ENCODE data around the gene NFKBIB. TPM values are rescaled to one million over a fixed set of nuclear protein-coding genes. Genes with fewer than 3 reads are reported as not detected.
A peak's percentile ranks its signal among the peaks of the same experiment; 100 is the strongest.

Gene NFKBIB
- total and polyA plus RNA-seq, 8 donors: 5.1 to 34.2 (median 7.0) TPM

DNA sequence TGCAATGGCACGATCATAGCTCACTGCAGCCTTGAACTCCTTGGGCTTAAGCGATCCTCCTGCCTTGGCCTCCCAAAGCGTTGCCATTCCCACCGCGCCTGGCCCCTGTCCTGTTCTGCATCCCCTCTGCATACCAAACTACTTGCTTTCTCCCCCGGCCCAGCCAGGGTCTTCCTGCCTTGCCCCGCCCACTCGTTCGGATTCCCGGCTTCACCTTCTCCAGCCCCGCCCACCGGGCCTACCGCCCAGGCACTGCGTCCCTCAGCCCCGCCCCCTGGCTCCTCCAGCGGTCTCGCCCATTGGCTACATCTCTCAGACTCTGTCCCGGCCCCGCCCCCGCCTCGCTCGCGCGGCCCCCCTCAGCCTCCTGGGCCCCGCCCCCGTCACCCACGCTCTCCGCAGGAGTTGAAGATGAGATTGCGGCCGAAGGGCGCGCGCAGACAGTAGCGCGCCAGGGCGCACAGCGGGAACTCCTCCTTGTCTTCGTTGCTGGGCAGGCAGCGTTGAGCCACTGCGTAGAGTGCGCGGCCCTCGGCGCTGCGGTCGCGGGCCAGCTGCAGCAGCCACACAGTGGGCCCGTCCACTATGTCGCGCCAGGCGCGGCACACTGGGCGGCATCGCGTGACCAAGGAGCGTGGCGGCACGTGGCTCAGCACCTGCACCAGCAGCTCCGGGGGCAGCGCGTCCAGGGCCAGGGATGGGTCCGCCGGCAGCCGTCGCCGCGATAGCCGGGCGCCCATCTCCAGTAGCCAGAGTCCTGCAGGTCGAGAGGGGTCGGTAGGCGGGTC, 50.0 kb downstream of the NFKBIB start:
- Histone ChIP-seq H3K36me3 (no peaks in the 10 kb centered on the region), H3K9me3 (no peaks in the 10 kb centered on the region), H3K4me1 (peaks cover 6 to 13% of the 10 kb centered on the region in 2 donors), H3K4me3 (peak overlapping the region; percentile 8 to 28), H3K27ac (no peak overlapping the region), H3K27me3 (peaks cover 0 to 20% of the 10 kb centered on the region in 2 donors)
- peak in 3 of 4 donors; percentile 79 to 92 (median 87) for DNase-seq
- TF ChIP-seq, protein P1, sequence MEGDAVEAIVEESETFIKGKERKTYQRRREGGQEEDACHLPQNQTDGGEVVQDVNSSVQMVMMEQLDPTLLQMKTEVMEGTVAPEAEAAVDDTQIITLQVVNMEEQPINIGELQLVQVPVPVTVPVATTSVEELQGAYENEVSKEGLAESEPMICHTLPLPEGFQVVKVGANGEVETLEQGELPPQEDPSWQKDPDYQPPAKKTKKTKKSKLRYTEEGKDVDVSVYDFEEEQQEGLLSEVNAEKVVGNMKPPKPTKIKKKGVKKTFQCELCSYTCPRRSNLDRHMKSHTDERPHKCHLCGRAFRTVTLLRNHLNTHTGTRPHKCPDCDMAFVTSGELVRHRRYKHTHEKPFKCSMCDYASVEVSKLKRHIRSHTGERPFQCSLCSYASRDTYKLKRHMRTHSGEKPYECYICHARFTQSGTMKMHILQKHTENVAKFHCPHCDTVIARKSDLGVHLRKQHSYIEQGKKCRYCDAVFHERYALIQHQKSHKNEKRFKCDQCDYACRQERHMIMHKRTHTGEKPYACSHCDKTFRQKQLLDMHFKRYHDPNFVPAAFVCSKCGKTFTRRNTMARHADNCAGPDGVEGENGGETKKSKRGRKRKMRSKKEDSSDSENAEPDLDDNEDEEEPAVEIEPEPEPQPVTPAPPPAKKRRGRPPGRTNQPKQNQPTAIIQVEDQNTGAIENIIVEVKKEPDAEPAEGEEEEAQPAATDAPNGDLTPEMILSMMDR (IDR thresholded peaks at IDR 0.05): no peak
- peak; percentile 96 for ATAC-seq
- intact Hi-C loops (cut with DNase I): no loop called here

DNA sequence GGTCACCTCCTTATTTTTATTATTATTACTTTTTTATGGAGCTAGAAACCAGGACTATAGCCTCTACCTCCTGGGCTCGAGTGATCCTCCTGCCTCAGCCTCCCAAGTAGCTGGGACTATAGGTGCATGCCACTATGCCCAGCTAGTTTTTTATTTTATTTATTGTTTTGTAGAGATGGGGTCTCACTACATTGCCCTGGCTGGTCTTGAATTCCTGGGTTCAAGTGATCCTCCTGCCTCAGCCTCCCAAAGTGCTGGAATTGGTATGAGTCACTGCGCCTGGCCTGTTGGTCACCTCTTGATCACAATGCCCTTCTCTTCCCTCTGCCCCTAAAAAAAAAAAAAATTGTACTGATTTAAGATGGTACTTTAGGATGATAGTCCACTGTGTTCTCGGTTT, 51.4 kb downstream of the NFKBIB start:
- Histone ChIP-seq H3K4me3 (no peak overlapping the region), H3K9me3 (no peaks in the 10 kb centered on the region), H3K27ac (no peak overlapping the region), H3K27me3 (peaks cover 0 to 20% of the 10 kb centered on the region in 2 donors), H3K36me3 (no peaks in the 10 kb centered on the region), H3K4me1 (peaks cover 6 to 13% of the 10 kb centered on the region in 2 donors)
- TF ChIP-seq, protein P1 (IDR thresholded peaks at IDR 0.05): no peak
- intact Hi-C loops (cut with DNase I): no loop called here
- no peak for DNase-seq
- no peak for ATAC-seq

DNA sequence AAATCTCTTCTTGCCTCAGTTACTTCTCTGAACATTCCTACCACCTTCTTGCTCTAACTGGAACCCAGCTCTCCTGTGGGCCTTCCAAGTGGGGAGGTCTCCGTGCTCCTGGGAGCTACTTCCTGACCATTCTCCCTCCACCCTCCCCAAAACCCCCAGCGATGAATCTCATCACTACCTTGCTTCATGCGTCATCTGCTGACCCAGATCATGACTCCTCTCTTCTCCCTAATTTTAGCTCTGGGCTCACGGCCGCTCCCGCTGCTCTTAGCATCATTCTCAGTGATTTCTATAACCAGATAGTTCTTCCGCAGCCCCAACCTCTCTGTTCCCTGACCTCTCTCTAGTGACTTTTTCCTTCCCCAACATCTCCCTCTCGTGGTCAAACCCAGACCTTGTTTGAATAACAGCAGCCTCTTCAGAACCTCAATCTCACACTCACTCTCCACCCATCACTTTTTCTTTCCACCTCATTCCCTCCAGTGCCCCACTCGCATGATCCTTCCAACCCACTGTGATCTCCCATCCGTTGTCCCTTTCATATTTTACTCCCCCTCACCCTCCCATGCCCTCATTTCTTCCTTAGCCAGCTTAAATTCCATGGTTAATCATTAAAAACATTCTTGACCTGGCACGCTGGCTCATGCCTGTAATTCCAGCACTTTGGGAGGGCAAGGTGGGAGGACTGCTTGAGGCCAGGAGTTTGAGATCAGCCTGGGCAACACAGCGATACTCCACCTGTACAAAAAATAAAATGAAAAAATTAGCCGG, 52.8 kb downstream of the NFKBIB start:
- TF ChIP-seq, protein P1 (IDR thresholded peaks at IDR 0.05): no peak
- no peaks in the 10 kb centered on the region for H3K9me3 ChIP-seq
- intact Hi-C loops (cut with DNase I): no loop called here

DNA sequence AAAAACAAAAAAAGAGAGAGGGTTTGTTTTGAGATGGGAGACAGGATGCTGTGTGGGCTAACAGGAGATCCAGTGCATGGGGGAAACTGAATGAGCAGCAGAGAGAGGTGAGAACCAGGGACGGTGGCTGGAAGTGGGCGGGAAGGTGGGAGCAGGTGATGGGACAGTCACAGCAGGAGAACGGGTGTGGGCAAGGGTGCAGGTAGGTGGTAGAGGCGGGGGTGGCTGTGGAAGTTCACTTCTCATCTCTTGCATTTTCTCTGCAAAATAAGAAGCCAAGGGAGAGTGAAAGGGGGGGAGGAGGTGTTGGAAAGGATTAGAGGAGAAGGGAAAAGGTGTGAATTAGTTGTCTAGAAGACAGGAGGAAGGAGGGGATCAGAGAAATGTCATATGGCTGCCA, 53.9 kb downstream of the NFKBIB start:
- intact Hi-C loops (cut with DNase I): no loop called here
- peaks cover 0 to 20% of the 10 kb centered on the region in 2 donors for H3K27me3 ChIP-seq
- H3K4me3 ChIP-seq: no peak overlapping the region
- ATAC-seq (no peak), DNase-seq (no peak)
- no peak overlapping the region for H3K27ac ChIP-seq
- no peaks in the 10 kb centered on the region for H3K36me3 ChIP-seq
- H3K4me1 ChIP-seq: peaks cover 6 to 13% of the 10 kb centered on the region in 2 donors
- H3K9me3 ChIP-seq: no peaks in the 10 kb centered on the region
- TF ChIP-seq, protein P1 (IDR thresholded peaks at IDR 0.05): no peak

More for the DNA sequence above, 52.8 kb downstream of the NFKBIB start:
- Histone ChIP-seq H3K4me3 (no peak overlapping the region), H3K36me3 (no peaks in the 10 kb centered on the region), H3K4me1 (peaks cover 6 to 13% of the 10 kb centered on the region in 2 donors), H3K27me3 (peaks cover 0 to 20% of the 10 kb centered on the region in 2 donors), H3K27ac (no peak overlapping the region)
- DNase-seq (peak in 1 of 4 donors; percentile 21), ATAC-seq (peak; percentile 72)

DNA sequence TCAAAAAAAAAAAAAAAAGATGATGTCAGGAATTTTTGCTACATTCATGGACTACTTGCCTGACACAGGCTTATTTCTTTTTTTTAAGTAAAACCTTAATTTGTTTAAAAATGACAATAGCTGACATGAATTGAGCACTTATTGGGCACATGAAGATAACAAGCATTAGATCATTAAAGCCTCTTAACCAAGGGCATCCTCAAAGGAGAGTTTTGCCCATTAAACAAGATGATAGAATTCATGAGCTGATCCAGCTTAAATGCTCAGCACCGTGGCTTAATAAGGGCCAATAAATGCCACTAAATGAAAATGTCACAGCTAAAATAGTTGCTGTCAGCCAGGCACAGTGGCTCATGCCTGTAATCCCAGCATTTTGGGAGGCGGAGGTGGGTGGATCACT, 56.5 kb downstream of the NFKBIB start:
- DNase-seq (no peak), ATAC-seq (no peak)
- no peak overlapping the region for H3K27ac ChIP-seq
- H3K9me3 ChIP-seq: no peaks in the 10 kb centered on the region
- no peaks in the 10 kb centered on the region for H3K4me1 ChIP-seq
- H3K36me3 ChIP-seq: no peaks in the 10 kb centered on the region
- H3K27me3 ChIP-seq: no peaks in the 10 kb centered on the region
- H3K4me3 ChIP-seq: no peak overlapping the region
- TF ChIP-seq, protein P1 (IDR thresholded peaks at IDR 0.05): no peak
- intact Hi-C loops (cut with DNase I): no loop called here

All from left lung (tissue), 10 donors.